ENCODE measurements around the gene TMEM167A.

- TF ChIP-seq EP300 (IDR thresholded peaks at IDR 0.05; ENCODE audit: borderline replicate concordance), result no peak
- no peak for TF ChIP-seq CREB1 (IDR thresholded peaks at IDR 0.05; ENCODE audit: low read depth)
- no peak for TF ChIP-seq TAF1 (IDR thresholded peaks at IDR 0.05; ENCODE audit: low read depth)
- TF ChIP-seq MAX (IDR thresholded peaks at IDR 0.05), result no peak
- no peak for TF ChIP-seq REST (IDR thresholded peaks at IDR 0.05; ENCODE audit: low read depth)
- no peak for TF ChIP-seq NFIC (IDR thresholded peaks at IDR 0.05)
- TF ChIP-seq EGR1 (IDR thresholded peaks at IDR 0.05), result no peak
Measured at GRCh38 chr5:83101514-83101913, 24.3 kb upstream of the TMEM167A start.

All from Ishikawa (cell line).